ENCODE measurements around the gene TFCP2L1.
"Not testable (repeated sequence)": the region's sequence is repeated elsewhere in the genome, so short reads cannot be mapped to it uniquely, and the experiment has no call there.

TFCP2L1 gene

DNA sequence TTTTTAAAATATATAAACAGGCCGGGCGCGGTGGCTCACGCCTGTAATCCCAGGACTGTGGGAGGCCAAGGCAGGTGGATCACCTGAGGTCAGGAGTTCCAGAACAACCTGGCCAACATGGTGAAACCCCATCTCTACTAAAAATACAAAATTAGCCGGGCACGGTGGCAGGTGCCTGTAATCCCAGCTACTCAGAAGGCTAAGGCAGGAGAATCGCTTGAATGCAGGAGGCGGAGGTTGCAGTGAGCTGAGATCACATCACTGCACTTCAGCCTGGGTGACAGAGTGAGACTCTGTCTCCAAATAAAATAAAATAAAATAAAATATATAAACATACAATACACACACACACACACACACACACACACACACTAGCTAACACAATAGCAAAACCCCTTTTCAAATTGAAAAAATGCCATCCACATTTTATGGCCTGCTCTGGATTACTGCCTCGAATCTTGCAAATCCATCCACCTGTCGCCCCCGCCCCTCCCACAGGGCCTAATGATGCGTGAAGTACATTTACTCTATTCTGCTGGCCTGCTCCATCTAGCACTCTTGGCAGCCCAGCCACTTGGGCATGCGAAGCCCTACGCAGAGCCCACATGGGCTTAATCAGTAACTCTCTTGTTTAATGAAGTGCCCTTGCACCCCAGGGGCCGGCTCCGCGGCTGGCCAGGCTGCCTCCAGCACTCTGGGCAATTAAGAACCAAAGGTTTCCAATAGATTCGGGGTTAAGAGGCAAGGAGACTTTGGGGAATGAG lies 57.4 kb downstream of the TFCP2L1 start:
- not testable (repeated sequence) for DNase-seq (ENCODE audit: low read depth in 2 of 2, low spot score in 1 of 2)

DNA sequence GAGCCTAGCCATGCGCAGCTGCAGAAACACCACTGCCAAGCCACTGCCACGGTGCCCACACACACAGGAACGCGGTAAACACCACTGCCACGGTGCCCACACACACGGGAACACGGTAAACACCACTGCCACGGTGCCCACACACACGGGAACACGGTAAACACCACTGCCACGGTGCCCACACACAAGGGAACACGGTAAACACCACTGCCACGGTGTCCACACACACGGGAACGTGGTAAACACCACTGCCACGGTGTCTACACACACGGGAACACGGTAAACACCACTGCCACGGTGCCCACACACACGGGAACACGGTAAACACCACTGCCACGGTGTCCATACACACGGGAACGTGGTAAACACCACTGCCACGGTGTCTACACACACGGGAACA lies 59.3 kb downstream of the TFCP2L1 start:
- not testable (repeated sequence) for DNase-seq (ENCODE audit: low read depth in 2 of 2, low spot score in 1 of 2)

DNA sequence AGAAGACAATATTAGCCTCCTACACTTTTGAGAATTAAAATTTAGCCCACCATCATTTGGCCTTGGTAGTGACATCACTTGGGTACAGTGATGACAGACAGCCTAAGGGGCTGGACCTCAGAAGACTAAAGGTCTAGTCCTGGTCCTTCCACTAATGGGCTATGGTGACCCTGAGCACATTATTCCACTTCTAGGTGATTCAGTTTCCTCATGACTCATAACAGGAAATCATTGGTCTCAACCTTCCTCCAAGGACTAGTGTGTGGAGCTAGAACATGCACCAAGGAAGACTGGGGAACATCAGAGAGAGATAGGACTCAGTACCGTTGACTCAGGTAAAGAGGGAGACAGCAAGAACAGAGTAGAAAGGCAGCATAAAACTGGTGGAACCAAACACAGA lies 64.0 kb downstream of the TFCP2L1 start:
- no peak for DNase-seq (ENCODE audit: low read depth in 2 of 2, low spot score in 1 of 2)

DNA sequence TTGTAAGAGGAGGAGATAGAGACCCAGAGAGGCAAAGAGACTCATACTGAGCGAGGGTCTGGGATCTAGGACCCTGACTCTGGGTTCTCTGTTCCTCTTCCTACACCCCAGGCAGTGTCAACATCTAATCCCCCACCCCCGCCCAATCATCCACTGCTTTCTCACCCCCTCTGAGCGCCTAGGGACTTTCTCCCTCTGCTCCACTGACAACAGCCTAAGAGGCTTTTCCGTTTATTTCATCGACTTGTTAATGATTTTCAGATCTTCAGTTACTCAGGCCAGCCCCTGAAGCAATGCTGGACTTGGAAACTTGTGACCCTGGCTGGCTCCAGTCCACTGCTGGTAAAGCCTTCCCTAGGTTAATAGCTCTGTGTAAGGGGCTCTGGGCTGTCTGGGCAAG lies 65.1 kb downstream of the TFCP2L1 start:
- no peak for DNase-seq (ENCODE audit: low read depth in 2 of 2, low spot score in 1 of 2)

DNA sequence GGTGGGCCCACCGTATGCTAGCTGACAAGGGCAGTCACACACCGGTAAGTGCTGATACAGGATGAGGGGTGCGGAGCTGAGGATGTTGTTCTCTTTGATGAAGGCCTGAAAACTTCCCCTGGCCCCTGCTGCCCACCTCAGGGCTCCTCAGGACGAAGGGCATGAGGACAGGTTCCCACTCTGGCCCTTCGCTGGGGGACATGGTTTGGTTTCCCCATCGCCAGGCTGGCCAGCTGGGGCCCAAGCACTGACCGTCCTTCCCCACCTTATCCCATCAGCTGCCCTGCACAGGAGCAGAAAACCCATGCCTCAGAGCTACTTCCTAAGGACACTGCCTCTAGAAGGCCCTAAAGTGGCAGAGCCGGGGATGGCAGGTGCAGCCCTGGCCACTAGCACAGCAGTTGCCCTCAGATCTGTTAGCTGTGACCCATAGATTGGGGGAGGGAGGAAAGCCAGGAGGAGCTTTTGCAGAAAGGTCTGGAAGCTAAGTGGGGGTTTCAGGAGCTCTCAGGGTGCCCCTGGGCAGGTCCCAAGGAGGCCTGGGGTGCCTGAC lies 66.5 kb downstream of the TFCP2L1 start:
- no peak for DNase-seq (ENCODE audit: low read depth in 2 of 2, low spot score in 1 of 2)

DNA sequence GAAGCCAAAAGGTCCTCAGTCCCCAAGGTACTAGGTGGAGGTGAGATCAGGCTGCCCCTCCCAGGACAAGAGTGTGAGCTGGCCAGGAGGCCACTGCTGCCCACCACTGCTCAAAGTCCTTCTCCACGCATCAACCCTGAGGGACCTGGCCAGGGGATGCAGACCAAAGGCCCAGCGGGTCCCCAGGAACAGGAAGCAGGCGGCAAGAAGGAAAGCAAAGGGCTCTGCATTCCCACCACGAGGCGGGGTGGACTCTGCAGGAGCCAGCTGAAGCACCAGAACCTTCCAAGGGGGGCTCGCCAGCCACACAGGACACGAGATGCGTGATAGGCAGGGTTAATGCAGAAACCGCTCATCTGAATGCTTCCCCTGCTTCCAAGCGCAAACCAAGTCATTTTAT lies 67.4 kb downstream of the TFCP2L1 start:
- DNase-seq (ENCODE audit: low read depth in 2 of 2, low spot score in 1 of 2) = no peak

DNA sequence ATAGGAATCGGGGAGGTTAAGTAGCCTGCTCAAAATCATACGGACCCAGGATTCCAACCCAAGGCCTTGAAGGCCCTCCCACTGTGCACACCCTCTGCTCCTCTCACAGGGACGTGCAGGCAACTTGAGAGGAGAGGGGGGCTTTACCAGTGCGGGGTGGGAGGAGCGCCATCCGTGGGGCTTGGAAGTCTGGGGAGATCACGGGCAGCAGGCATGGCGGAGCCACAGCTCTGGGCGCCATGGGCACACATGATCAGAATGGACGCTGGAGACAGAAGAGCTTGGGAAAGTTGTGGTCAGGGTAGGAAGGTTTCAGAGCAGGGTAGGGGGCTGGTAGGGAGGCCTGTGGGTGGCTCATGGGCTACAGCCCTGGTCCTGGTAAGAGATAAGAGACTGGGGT lies 70.7 kb downstream of the TFCP2L1 start:
- no peak for DNase-seq (ENCODE audit: low read depth in 2 of 2, low spot score in 1 of 2)

DNA sequence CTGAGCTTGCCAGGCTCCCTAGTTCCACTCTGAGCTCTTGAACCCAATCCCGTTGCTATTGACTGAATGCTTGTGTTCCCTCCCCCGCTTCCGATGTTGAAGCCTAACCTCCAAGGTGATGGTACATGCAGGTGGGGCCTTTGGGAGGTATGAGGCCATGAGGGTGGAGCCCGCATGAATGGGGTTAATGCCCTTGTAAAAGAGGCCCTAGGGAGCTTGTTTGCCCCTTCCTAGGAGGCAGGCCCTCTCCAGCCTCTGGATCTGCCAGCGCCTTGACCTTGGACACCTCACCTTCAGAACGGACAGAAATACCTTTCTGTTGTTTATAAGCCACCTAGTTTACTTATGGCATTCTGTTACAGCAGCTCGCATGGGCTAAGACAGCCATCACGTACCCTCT lies 71.6 kb downstream of the TFCP2L1 start:
- no peak for DNase-seq (ENCODE audit: low read depth in 2 of 2, low spot score in 1 of 2)

DNA sequence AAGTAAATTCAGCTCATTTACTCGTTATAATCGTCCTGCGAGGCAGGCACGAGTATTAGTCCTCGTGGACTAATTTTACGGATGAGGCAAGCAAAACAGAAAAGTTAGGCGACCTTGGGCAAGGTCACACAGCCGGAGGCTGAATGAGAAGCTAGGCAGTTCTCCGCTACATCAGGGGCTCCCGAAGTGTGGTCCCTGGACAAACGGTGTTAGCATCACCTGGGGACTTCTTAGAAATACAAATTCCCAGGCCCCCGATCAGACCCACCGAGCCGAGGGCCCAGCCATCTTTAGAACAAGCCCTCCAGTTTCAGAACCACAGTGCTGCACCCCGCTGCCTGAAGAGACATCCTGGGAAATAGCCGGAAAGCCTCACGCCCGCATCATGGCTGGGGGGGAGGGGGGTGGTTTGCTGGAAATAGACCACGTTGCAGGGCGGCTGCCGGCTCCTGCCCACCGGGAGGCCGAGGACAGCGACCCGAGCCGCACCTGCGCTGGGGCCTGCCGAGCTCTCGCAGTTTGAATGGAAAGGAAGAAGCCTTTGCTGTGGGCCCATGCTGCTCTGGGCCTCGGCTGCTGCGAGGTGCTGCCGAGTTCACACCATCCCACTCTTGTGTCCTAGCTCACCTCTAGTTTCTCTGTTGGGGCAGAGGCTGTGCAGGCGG lies 72.2 kb downstream of the TFCP2L1 start:
- no peak for DNase-seq (ENCODE audit: low read depth in 2 of 2, low spot score in 1 of 2)

DNA sequence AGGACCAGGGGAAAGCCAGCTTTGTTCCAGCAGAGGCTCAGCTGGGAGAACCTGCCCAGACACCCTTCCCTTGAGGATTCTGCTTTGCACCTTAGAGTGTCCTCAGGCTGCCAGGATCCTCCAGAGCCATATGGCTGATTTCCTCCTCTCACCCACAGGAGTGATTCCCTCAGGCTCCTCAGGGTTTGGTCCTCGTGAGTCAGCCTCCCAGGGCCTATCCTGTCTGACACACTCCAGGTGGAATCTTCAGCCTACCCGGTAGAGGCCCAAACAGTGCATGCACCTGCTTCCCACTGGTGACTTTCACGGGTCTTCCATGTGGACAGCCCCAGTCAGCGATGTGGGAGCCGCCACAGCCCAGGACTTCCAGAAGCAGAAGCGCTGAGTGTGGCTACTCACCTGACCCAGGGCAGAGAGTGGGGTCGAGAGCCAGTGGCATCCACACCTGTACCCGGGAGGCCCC lies 73.3 kb downstream of the TFCP2L1 start:
- DNase-seq (ENCODE audit: low read depth in 2 of 2, low spot score in 1 of 2) = no peak

DNA sequence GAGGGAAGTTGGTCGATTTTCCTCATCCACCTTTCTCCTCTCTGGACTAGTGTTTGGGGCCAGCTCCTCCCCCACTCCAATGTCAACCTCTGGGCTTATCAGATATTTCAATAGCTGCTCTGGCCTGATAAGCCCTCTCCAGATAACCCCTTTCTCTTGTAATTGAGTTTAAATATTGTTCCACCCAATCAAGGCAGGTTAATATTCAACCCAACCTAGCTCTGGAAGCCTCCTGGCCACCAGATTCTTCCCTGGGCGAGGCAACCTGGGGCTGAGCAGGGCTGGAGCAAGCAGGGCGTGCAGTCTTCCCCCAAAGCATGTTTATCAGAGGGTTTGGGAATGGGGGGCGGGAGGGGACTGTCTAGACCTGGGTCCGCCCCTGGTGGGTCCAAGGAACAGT lies 73.8 kb downstream of the TFCP2L1 start:
- no peak for DNase-seq (ENCODE audit: low read depth in 2 of 2, low spot score in 1 of 2)

DNA sequence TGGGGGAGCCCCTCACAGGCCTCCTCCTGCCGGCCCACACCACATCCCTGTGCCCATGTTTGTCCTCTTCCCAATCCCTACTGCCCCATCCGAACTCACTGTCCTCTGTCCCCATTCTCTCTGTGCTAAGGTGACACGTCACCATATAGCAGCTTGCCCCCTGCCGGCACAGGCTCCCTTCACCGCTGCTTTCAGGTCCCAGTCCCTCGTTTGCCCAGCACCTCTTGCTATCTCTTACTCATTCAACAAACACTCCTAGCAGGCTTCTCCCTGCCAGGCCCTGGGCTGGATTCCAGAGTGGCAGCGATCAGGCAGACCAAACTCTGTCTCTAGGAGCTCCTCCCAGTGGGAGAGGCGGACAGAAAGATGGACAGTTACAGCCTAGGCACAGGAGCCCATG lies 74.3 kb downstream of the TFCP2L1 start:
- DNase-seq (ENCODE audit: low read depth in 2 of 2, low spot score in 1 of 2) = no peak

DNA sequence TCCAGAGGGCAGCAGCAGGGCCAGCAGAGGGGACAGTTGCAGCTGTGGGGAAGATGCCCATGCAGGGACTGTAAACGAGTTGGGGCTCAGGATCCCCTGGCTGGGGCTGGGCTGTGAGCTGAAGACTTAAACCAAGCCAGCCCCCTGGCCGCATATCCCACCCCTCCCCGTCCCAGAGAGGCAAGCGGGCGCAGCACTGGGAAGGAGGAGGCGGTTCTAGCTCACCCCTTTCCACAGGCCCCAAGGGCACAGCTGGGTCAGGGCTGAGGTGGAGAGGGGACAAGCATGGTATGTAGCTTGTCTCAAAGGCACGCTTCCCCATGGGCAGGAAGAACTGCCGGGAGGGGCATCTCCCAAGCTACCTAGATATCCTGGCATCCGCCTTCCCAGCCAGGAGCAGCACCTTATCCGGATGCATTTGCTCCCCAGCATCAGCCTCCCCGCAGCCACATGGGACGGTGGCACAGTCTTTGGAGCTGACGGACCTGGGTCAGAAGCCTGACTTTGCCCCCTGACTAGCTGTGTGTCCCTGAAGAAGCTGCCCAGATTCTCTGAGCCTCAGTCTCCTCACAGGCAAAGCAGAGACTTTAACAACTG lies 75.9 kb downstream of the TFCP2L1 start:
- DNase-seq (ENCODE audit: low read depth in 2 of 2, low spot score in 1 of 2) = no peak

DNA sequence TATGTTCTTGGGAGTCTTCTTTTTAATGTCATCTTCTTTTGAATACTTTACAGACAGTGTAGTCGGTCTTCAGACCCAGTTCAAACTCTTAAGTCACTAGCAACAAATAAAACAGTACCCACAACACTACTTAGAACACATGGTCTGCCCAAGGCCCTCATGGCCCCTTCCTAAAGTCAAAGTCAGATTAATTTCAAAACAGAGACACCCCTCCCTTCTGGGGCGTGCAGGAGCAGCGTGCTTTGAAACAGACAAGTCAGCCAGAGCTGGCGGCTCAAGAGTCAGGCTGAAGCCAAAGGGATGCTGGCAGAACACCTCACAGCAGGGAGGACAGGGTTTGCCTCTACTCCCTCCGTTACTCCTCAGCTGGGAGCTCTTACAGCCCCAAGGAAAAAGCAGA lies 77.5 kb downstream of the TFCP2L1 start:
- no peak for DNase-seq (ENCODE audit: low read depth in 2 of 2, low spot score in 1 of 2)

DNA sequence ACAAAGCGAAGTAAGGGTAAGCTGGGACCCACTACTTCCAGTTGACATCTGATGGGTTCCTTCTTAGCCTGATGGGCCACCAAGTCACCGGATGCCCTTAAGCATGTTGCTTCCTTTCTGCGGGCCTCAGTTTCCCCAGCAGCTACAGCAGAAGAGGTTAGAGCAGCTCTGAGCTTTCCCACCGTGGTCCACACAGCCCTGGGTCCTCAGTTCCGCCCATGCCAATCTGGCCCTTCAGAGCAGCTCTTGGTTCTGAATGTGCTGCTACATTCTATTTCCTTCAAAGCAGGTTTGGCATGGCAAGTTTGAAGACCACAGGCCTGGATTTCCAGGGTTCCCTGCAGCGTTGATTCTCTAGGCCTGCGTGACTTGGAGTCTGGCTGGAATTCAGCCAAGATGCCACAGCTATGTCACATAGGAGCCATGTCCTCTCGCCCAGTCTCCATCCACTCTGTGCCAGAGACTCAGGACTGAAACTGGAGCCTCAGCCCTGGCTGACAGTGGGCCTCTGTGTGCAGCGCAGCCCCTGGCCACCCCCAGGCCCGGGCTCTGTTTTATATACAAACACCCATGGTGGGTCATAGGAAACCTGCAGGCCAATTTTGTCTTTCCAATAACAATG lies 79.6 kb downstream of the TFCP2L1 start:
- no peak for DNase-seq (ENCODE audit: low read depth in 2 of 2, low spot score in 1 of 2)

DNA sequence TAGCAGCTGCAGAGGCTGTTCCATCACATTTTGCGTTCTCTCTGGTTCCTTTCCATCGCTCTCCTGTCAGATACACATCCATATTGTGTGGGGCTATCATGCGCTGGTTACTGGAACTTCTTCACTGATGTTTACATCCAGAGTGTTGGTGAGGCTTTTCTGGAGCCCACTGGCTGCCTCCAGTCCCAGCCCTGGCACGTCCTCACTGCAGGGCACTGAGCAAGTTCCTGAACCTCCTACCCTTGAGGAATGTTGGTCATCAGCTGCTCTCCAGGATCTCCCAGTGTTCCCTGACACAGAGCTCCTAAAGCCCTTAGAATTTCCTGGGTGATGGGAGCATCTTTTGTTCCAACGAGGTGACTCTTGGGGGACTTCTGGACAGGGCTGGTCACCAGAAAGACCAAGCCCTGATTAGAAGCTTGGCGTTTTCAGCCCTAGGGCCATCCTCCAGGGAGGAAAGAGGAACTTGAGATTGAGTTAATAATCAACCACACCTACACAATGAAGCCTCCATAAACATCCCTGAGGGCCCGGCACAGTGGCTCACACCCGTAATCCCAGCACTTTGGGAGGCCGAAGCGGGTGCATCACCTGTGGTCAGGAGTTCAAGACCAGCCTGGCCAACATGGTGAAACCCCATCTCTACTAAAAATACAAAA lies 81.3 kb downstream of the TFCP2L1 start:
- no peak for DNase-seq (ENCODE audit: low read depth in 2 of 2, low spot score in 1 of 2)

DNA sequence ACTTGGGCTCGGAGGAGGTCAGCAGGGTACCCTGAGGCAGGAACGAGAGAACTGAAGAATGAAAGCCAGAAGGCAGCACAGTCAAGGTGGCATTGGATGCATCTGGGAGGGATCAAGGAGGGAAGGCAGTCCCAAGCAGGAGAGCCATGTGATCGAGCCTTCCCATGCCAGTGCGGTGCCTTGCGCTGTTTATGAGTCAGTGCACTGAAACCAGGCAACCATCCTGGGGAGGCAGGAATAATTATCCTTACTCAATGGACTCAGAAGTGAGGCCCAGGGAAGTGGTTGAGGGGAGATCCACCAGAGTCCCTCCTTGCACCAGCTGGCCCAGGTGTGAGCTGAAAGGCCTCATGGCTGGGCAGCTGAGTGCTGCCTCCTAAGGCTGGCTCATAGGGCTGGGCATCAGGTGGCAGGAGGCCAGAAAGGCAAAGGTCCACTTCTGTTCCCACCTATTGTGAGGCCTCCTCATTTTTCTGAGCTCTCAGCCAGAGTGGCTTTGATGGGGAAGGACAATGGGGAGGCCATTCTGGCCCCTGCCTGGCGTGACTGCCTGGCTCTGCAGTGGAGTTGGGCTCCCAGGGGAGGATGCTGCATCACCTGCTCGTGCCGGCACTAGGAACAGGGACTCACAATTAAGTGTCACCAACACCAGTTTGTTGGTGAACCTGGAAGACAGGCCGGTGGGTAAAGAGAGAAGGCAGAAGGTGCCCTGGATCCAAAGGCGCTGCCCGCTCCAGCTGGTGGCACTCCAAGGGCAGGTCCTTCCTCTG lies 82.3 kb downstream of the TFCP2L1 start:
- no peak for DNase-seq (ENCODE audit: low read depth in 2 of 2, low spot score in 1 of 2)

DNA sequence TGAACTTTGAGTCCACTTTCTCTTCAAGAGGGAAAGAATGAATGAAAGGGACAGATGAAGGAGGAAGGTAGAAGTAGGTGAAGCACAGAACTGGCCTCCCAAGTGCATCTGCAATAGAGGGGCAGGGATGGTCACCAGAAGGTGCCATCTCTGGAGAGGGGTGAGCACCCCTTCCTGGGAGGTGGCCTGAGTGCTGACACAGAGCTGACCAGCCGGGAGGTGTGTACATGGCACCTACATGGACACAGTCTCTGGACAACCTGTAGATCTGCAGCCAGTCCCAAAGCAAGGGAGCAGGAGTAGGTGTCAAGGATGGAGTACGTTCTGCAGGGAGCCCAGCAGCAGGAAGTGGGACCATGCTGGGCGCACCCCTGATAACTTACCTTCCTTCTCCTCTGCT lies 83.2 kb downstream of the TFCP2L1 start:
- DNase-seq (ENCODE audit: low read depth in 2 of 2, low spot score in 1 of 2) = no peak

DNA sequence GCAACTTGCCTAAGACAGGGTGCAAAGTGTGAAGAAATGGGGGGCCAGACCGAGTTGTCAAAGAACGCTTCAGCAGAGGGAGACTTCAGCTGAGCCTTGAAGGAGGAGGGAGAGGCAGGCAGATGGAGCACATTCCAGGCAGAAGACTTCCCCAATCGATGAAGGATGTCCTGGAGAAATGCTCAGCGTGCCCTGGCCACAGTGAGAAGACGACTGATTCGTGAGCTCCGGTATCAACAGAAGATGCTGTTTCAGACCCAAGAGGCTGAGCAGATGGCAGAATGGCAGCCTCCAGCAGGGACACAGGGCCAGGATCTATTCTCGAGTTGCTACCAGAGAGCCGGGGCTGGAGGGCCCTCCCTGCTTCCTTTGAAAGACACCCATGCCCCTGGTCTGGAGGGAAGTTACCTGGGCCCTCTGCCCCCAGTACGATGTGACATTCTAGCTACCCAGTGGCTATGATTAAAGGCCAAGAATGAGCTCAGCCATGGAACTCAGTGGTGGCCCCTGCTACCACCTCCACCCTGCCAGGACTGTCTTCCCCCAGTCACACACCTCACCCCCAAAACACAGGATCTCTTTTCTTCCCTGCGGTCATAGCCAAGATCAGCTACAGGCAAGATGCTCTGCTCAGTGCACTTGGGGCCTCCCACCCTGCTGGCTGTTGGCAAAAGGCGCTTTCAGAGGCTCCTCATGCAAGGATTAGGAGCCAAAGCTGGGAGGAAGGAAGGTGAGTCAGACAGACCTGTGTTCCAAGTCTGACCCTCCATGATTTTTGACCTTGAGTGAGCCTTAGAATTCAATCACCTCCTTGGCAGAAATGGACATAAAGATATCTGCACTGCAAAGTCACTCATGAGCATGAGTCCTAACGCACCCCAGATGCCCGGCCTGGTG lies 84.3 kb downstream of the TFCP2L1 start:
- no peak for DNase-seq (ENCODE audit: low read depth in 2 of 2, low spot score in 1 of 2)

DNA sequence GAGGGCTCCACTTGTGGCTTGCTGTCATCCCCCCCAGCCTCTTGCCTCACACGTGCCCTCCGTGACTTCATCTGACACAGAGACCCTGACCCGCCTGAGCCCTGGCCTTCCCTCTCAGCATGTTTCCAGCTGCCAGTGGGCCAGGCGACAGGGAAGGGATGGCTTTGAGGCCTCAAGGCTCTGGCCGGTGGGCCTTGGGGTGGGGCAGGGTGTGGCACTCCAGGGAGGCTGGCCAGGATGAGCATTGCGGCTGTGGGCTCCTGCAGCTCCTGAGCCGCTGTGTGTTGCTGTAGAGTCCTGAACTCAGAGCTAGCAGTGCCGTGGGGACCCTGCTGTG lies 85.0 kb downstream of the TFCP2L1 start:
- DNase-seq (ENCODE audit: low read depth in 2 of 2, low spot score in 1 of 2) = no peak
